Natural killer cell treated with Interleukin-12 subunit alpha and Interleukin-12 subunit beta and Interleukin-15 and Interleukin-18, amount 100 ng/mL, for 72 hours (primary cell): ENCODE measurements around the gene EMC1. TPM values are rescaled to one million over a fixed set of nuclear protein-coding genes. Genes with fewer than 3 reads are reported as not detected.

Source experiments
- ATAC-seq, 2 donors: fragments of 150-1000 bp; cut with Tn5 transposase in 1 of 2; sonication (Bioruptor Pico), chemical (Tn5 transposase) in 1 of 2; 2 replicates each; pipeline ENCODE4 v1.10.0; 2021
- DNase-seq: peaks from one replicate; pipeline ENCODE4 v3.0.0; 2022; ENCODE audit warnings: low spot score
- H3K27ac Mint-ChIP-seq, 2 donors: 1 replicate in 1 of 2; 2 replicates in 1 of 2; pipeline ENCODE4 v1.8.0; 2022; ENCODE audit warnings: mixed read lengths in 2 of 2, mild to moderate bottlenecking in 1 of 2, moderate library complexity in 1 of 2
- H3K27me3 Mint-ChIP-seq, 2 donors: 1 replicate in 1 of 2; 2 replicates in 1 of 2; pipeline ENCODE4 v1.8.0; 2022; ENCODE audit warnings: mixed read lengths in 2 of 2
- H3K36me3 Mint-ChIP-seq: one replicate; pipeline ENCODE4 v1.8.0; 2022; ENCODE audit warnings: mixed read lengths
- H3K4me1 Mint-ChIP-seq, 2 donors: 1 replicate in 1 of 2; 2 replicates in 1 of 2; pipeline ENCODE4 v1.8.0; 2022; ENCODE audit warnings: low read depth in 2 of 2, mixed read lengths in 2 of 2, mild to moderate bottlenecking in 1 of 2
- H3K4me3 Mint-ChIP-seq: one replicate; pipeline ENCODE4 v1.8.0; 2022; ENCODE audit warnings: mixed read lengths
- H3K9me3 Mint-ChIP-seq: 2 replicates; pipeline ENCODE4 v1.8.0; 2022; ENCODE audit warnings: mixed read lengths
- total RNA-seq, 2 donors: library from RNA; stranded (reverse); gene quantifications; one replicate each; pipeline ENCODE4 v1.2.3, GENCODE V29; 2022

EMC1 gene
- total RNA-seq, 2 donors from 2014 or later, result 54.2 to 85.7 TPM

DNA sequence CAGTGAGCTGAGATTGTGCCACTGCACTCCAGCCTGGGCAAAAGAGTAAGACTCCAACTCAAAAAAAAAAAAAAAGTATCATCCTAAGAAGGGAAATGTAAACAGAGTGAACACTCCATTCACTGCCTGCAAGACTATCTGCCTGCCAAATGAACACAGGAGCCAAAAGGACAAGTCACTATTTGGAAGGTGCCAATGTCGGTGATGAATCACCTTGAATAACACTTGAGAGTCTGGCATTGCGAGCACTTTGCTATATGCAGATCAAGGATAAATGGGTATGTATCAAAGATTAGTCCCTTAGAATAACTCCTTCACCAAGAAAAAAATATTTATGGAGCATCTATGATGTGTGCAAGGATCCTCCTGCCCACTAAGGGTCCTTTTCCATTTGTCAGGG lies 47.9 kb downstream of the EMC1 start:
- Mint-ChIP-seq H3K27me3 (no peaks in the 10 kb centered on the region), H3K4me1 (peaks cover 36 to 45% of the 10 kb centered on the region in 2 donors), H3K4me3 (no peak overlapping the region), H3K27ac (no peak overlapping the region), H3K36me3 (peaks cover 5% of the 10 kb centered on the region), H3K9me3 (no peaks in the 10 kb centered on the region)
- DNase-seq (no peak), ATAC-seq (no peak)

- Mint-ChIP-seq H3K4me3 (no peak overlapping the region), H3K4me1 (peaks cover 33 to 38% of the 10 kb centered on the region in 2 donors), H3K27me3 (no peaks in the 10 kb centered on the region), H3K36me3 (peaks cover 8% of the 10 kb centered on the region), H3K9me3 (no peaks in the 10 kb centered on the region), H3K27ac (peak overlapping the region in 1 of 2 donors; percentile 79)
- ATAC-seq (no peak), DNase-seq (no peak)
These were observed 48.9 kb downstream of the EMC1 start for GRCh38 chr1:19202396-19202795.

- Mint-ChIP-seq H3K4me3 (no peak overlapping the region), H3K27ac (no peak overlapping the region), H3K27me3 (no peaks in the 10 kb centered on the region), H3K9me3 (no peaks in the 10 kb centered on the region), H3K4me1 (peaks cover 22 to 24% of the 10 kb centered on the region in 2 donors), H3K36me3 (peaks cover 28% of the 10 kb centered on the region)
- DNase-seq, result no peak
- no peak for ATAC-seq
These were observed 51.2 kb downstream of the EMC1 start for GRCh38 chr1:19199969-19200604.

DNA sequence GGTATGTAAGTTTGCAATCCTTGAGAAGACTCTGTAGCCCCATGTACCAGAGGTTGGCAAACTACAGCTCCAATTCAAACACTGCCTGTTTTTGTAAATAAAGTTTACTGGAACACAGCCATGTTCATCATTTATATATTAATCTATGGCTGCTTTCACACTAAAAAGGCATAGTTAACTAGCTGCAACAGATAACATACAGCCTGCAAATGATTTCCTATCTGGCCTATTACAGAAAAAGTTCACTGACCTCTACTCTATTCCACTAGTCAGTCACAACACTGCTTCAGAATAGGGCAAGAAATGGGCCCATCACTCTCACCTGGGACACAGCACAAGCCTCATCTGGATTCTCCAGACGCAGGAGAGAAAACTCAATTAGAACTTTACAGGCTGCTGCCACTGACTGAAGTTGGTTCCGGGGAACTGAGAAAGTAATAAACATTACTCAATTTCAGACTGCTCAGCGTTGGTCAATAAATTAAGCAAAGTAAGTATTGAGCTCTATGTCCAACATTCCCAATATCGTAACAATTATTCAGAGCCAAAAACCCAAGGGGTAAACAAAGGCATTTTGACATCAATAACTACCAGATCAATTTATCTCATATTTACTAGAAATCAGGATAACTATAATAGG lies 51.9 kb downstream of the EMC1 start:
- Mint-ChIP-seq H3K36me3 (peaks cover 28% of the 10 kb centered on the region), H3K4me3 (no peak overlapping the region), H3K27me3 (no peaks in the 10 kb centered on the region), H3K27ac (no peak overlapping the region), H3K9me3 (no peaks in the 10 kb centered on the region), H3K4me1 (peaks cover 15 to 18% of the 10 kb centered on the region in 2 donors)
- no peak for DNase-seq
- ATAC-seq, result no peak

- Mint-ChIP-seq H3K9me3 (no peaks in the 10 kb centered on the region), H3K27ac (no peak overlapping the region), H3K27me3 (no peaks in the 10 kb centered on the region), H3K36me3 (peaks cover 29% of the 10 kb centered on the region), H3K4me3 (no peak overlapping the region), H3K4me1 (peaks cover 13 to 17% of the 10 kb centered on the region in 2 donors)
- ATAC-seq (no peak), DNase-seq (no peak)
These were observed 52.5 kb downstream of the EMC1 start for GRCh38 chr1:19198820-19199219.

- Mint-ChIP-seq H3K36me3 (peaks cover 38% of the 10 kb centered on the region), H3K27me3 (no peaks in the 10 kb centered on the region), H3K4me1 (peaks cover 11 to 13% of the 10 kb centered on the region in 2 donors), H3K9me3 (no peaks in the 10 kb centered on the region), H3K27ac (no peak overlapping the region), H3K4me3 (no peak overlapping the region)
- no peak for ATAC-seq
- no peak for DNase-seq
These were observed 53.5 kb downstream of the EMC1 start for GRCh38 chr1:19197845-19198244.

GRCh38 chr1:19196331-19196730 lies 55.0 kb downstream of the EMC1 start:
- ATAC-seq (no peak), DNase-seq (no peak)
- peaks cover 43% of the 10 kb centered on the region for H3K36me3 Mint-ChIP-seq
- H3K9me3 Mint-ChIP-seq, result no peaks in the 10 kb centered on the region
- H3K4me1 Mint-ChIP-seq, result no peaks in the 10 kb centered on the region
- no peak overlapping the region for H3K27ac Mint-ChIP-seq
- no peaks in the 10 kb centered on the region for H3K27me3 Mint-ChIP-seq
- no peak overlapping the region for H3K4me3 Mint-ChIP-seq

GRCh38 chr1:19193004-19193403 lies 58.3 kb downstream of the EMC1 start:
- H3K9me3 Mint-ChIP-seq, result no peaks in the 10 kb centered on the region
- H3K4me1 Mint-ChIP-seq, result peaks cover 6 to 7% of the 10 kb centered on the region in 2 donors
- no peak overlapping the region for H3K27ac Mint-ChIP-seq
- DNase-seq (no peak), ATAC-seq (no peak)
- no peaks in the 10 kb centered on the region for H3K27me3 Mint-ChIP-seq
- H3K4me3 Mint-ChIP-seq, result no peak overlapping the region
- H3K36me3 Mint-ChIP-seq, result peaks cover 46% of the 10 kb centered on the region

GRCh38 chr1:19191811-19192210 lies 59.5 kb downstream of the EMC1 start:
- peaks cover 41% of the 10 kb centered on the region for H3K36me3 Mint-ChIP-seq
- ATAC-seq, result no peak

DNA sequence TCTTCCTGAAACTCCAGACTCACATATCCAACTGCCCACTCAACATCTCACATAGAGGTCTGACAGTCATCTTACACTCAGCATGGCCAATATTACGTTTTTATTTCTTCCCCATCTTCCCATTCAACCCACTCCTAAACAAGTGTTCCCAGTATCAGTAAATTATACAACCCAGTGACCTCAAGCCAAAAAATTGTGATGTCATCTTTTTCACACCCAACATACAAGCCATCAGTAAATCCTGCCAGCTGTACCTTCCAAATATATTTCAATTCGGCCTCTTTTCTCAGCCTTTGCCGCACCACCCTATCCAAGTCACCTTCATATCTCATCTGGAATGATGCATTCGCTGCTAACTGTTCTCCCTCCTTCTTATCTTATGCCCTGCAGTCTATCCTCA lies 60.9 kb downstream of the EMC1 start:
- H3K4me1 Mint-ChIP-seq, result peaks cover 6 to 18% of the 10 kb centered on the region in 2 donors
- no peak overlapping the region for H3K4me3 Mint-ChIP-seq

More at GRCh38 chr1:19191811-19192210, 59.5 kb downstream of the EMC1 start:
- no peak for DNase-seq
- H3K27me3 Mint-ChIP-seq, result no peaks in the 10 kb centered on the region
- no peak overlapping the region for H3K27ac Mint-ChIP-seq
- H3K4me3 Mint-ChIP-seq, result no peak overlapping the region
- no peaks in the 10 kb centered on the region for H3K9me3 Mint-ChIP-seq
- H3K4me1 Mint-ChIP-seq, result peaks cover 6 to 7% of the 10 kb centered on the region in 2 donors

DNA sequence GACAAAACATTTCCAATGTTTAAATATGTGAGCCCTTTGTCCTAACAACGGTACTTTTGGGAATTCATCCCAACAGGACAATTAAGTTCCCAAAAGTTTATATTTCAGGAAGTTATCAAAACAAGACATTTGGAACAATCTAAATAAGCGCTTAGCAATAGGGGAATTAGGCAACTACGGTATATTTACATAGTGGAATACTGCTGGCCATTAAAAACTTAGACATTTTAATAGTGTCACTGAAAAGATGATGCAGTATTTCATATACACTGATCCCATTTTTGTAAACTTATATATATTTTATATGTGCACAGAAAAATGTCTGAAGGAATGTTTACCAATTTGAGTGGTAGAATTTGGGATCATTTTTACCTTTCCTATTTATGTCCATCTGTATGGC lies 62.1 kb downstream of the EMC1 start:
- Mint-ChIP-seq H3K4me1 (peaks cover 6 to 18% of the 10 kb centered on the region in 2 donors), H3K4me3 (no peak overlapping the region), H3K36me3 (peaks cover 38% of the 10 kb centered on the region), H3K27ac (no peak overlapping the region), H3K27me3 (no peaks in the 10 kb centered on the region), H3K9me3 (no peaks in the 10 kb centered on the region)
- no peak for ATAC-seq
- no peak for DNase-seq

More for the DNA sequence above, 60.9 kb downstream of the EMC1 start:
- H3K27ac Mint-ChIP-seq, result no peak overlapping the region
- H3K27me3 Mint-ChIP-seq, result no peaks in the 10 kb centered on the region
- H3K36me3 Mint-ChIP-seq, result peaks cover 40% of the 10 kb centered on the region
- H3K9me3 Mint-ChIP-seq, result no peaks in the 10 kb centered on the region
- ATAC-seq, result no peak
- DNase-seq, result no peak

DNA sequence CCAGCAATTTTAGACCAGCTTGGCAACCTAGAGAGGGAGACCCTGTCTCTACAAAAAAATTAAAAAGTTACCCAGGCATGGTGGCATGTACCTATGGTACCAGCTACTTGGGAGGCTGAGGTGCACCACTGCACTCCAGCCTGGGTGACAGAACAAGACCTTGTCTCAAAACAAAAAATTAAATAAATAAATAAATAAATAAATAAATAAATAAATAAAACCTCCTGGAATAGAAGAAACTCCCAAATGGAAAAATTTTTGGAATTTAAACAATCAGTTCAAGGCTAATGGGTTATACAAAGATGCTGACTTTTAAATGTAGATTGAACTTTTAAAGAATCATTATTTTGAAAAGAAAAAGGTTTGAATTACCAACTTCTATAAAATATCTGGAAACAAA lies 63.5 kb downstream of the EMC1 start:
- H3K9me3 Mint-ChIP-seq, result no peaks in the 10 kb centered on the region
- H3K27ac Mint-ChIP-seq, result no peak overlapping the region
- no peak overlapping the region for H3K4me3 Mint-ChIP-seq
- no peak for ATAC-seq
- peaks cover 33% of the 10 kb centered on the region for H3K36me3 Mint-ChIP-seq
- H3K4me1 Mint-ChIP-seq, result peaks cover 6 to 18% of the 10 kb centered on the region in 2 donors
- H3K27me3 Mint-ChIP-seq, result no peaks in the 10 kb centered on the region
- no peak for DNase-seq

- DNase-seq, result no peak
- no peak for ATAC-seq
- no peaks in the 10 kb centered on the region for H3K27me3 Mint-ChIP-seq
- H3K27ac Mint-ChIP-seq, result peak overlapping the region in 1 of 2 donors; percentile 28
- H3K36me3 Mint-ChIP-seq, result peaks cover 37% of the 10 kb centered on the region
- H3K9me3 Mint-ChIP-seq, result no peaks in the 10 kb centered on the region
- peaks cover 14 to 25% of the 10 kb centered on the region in 2 donors for H3K4me1 Mint-ChIP-seq
- no peak overlapping the region for H3K4me3 Mint-ChIP-seq
These were observed 65.3 kb downstream of the EMC1 start for GRCh38 chr1:19186001-19186400.

DNA sequence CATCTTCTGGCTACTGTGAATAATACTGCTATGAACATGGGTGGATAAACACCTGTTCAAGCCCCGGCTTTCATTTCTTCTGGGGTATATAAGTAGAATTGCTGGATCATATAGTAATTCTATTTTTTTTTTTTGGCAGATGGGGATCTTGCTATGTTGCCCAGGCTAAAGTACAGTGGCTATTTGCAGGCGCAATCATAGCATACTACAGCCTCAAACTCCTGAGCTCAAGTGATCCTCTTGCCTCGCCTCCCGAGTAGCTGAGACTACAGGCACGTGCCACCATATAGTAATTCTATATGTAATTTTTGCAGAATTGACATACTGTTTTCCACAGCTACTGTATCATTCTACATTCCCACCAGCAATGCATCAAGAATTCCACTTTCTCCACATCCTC lies 69.1 kb downstream of the EMC1 start:
- no peaks in the 10 kb centered on the region for H3K9me3 Mint-ChIP-seq
- no peak overlapping the region for H3K4me3 Mint-ChIP-seq
- H3K4me1 Mint-ChIP-seq, result peaks cover 23 to 35% of the 10 kb centered on the region in 2 donors
- no peak overlapping the region for H3K27ac Mint-ChIP-seq
- peaks cover 36% of the 10 kb centered on the region for H3K36me3 Mint-ChIP-seq
- ATAC-seq, result no peak
- no peak for DNase-seq
- no peaks in the 10 kb centered on the region for H3K27me3 Mint-ChIP-seq
